WTC11 (cell line): ENCODE data around the gene BLZF1. TPM values are rescaled to one million over a fixed set of nuclear protein-coding genes. Genes with fewer than 3 reads are reported as not detected.
"Not testable (repeated sequence)": the region's sequence is repeated elsewhere in the genome, so short reads cannot be mapped to it uniquely, and the experiment has no call there.

Experiments
- ATAC-seq: fragments of 200-7000 bp; cut with Tn5 transposase; 2 replicates; pipeline ENCODE4 v1.10.0; 2021; ENCODE audit warnings: mild to moderate bottlenecking, moderate library complexity
- CTCF ChIA-PET: fragments of 300-600 bp; sonication (Branson Sonifier 250); formaldehyde crosslinking; loops from one replicate; lab custom pipeline; 2021; ENCODE audit warnings: antibody characterized with exemption; lab: Charles Lee
- POLR2A ChIA-PET: fragments of 350-600 bp; sonication (Branson Sonifier 250); formaldehyde crosslinking; loops from one replicate; lab custom pipeline; 2021; ENCODE audit warnings: antibody characterized with exemption; lab: Charles Lee
- DNase-seq: peaks from one replicate; pipeline ENCODE4 v3.0.0; 2021; ENCODE audit warnings: low spot score
- H3K27ac Mint-ChIP-seq: 2 replicates; pipeline ENCODE4 v1.8.0; 2021; ENCODE audit warnings: mixed read lengths
- H3K27me3 Mint-ChIP-seq: 2 replicates; pipeline ENCODE4 v1.8.0; 2021; ENCODE audit warnings: low read depth, mild to moderate bottlenecking, moderate library complexity, mixed read lengths
- H3K36me3 Mint-ChIP-seq: 2 replicates; pipeline ENCODE4 v1.8.0; 2021; ENCODE audit warnings: mixed read lengths
- H3K4me1 Mint-ChIP-seq: 2 replicates; pipeline ENCODE4 v1.8.0; 2022; ENCODE audit warnings: mixed read lengths
- H3K4me3 Mint-ChIP-seq: 2 replicates; pipeline ENCODE4 v1.8.0; 2021; ENCODE audit warnings: mild to moderate bottlenecking, moderate library complexity, mixed read lengths
- H3K9me3 Mint-ChIP-seq: 2 replicates; pipeline ENCODE4 v1.8.0; 2021; ENCODE audit warnings: mixed read lengths
- ATF1 ChIP-seq: sonication (generic); formaldehyde crosslinking; IDR thresholded peaks from 2 replicates; pipeline ENCODE4 v1.8.1; 2023; ENCODE audit warnings: mild to moderate bottlenecking, moderate library complexity, missing genetic modification reagents
- ATF2 ChIP-seq: sonication (generic); formaldehyde crosslinking; IDR thresholded peaks from 2 replicates; pipeline ENCODE4 v1.8.1; 2022; ENCODE audit warnings: low read depth, missing genetic modification reagents, borderline replicate concordance
- CTCF ChIP-seq: fragments of 200-600 bp; IDR thresholded peaks from 2 replicates; pipeline ENCODE4 v1.8.0; 2022; ENCODE audit warnings: antibody characterized with exemption
- EMX1 ChIP-seq: fragments of 250-450 bp; sonication (Bioruptor Pico); IDR thresholded peaks from 2 replicates; pipeline ENCODE4 v1.8.0; 2021; ENCODE audit warnings: mild to moderate bottlenecking
- ERG ChIP-seq: fragments of 250-450 bp; sonication (Bioruptor Pico); IDR thresholded peaks from 2 replicates; pipeline ENCODE4 v1.8.0; 2021; ENCODE audit warnings: mild to moderate bottlenecking
- ESRRA ChIP-seq: sonication (generic); formaldehyde crosslinking; IDR thresholded peaks from 2 replicates; pipeline ENCODE4 v1.8.1; 2022; ENCODE audit warnings: mild to moderate bottlenecking, missing genetic modification reagents, borderline replicate concordance
- FOXJ3 ChIP-seq: sonication (generic); formaldehyde crosslinking; IDR thresholded peaks from 2 replicates; pipeline ENCODE4 v1.9.0; 2021; ENCODE audit warnings: missing genetic modification reagents, mild to moderate bottlenecking, borderline replicate concordance
- FOXK1 ChIP-seq: sonication (generic); formaldehyde crosslinking; IDR thresholded peaks from 2 replicates; pipeline ENCODE4 v1.8.0; 2022; ENCODE audit warnings: mild to moderate bottlenecking, moderate library complexity, missing genetic modification reagents
- FOXP1 ChIP-seq: sonication (generic); formaldehyde crosslinking; IDR thresholded peaks from 2 replicates; pipeline ENCODE4 v1.8.0; 2022; ENCODE audit warnings: missing genetic modification reagents, mild to moderate bottlenecking, moderate library complexity, borderline replicate concordance
- JUN ChIP-seq: sonication (generic); formaldehyde crosslinking; IDR thresholded peaks from 2 replicates; pipeline ENCODE4 v1.8.0; 2023; ENCODE audit warnings: mild to moderate bottlenecking, missing genetic modification reagents
- MLX ChIP-seq: sonication (generic); formaldehyde crosslinking; IDR thresholded peaks from 2 replicates; pipeline ENCODE4 v1.8.1; 2023; ENCODE audit warnings: mild to moderate bottlenecking, missing genetic modification reagents, moderate library complexity
- NR2C2 ChIP-seq: sonication (generic); formaldehyde crosslinking; IDR thresholded peaks from 2 replicates; pipeline ENCODE4 v1.8.0; 2022; ENCODE audit warnings: mild to moderate bottlenecking, missing genetic modification reagents
- PRRX2 ChIP-seq: fragments of 250-450 bp; sonication (Bioruptor Pico); IDR thresholded peaks from 2 replicates; pipeline ENCODE4 v1.8.0; 2021; ENCODE audit warnings: mild to moderate bottlenecking
- SOX15 ChIP-seq: fragments of 250-450 bp; sonication (Bioruptor Pico); IDR thresholded peaks from 2 replicates; pipeline ENCODE4 v1.9.0; 2021; ENCODE audit warnings: mild to moderate bottlenecking
- SP1 ChIP-seq: sonication (generic); formaldehyde crosslinking; conservative IDR thresholded peaks from 2 replicates; pipeline ENCODE4 v1.8.1; 2022; ENCODE audit warnings: missing genetic modification reagents
- TCF7 ChIP-seq: sonication (generic); formaldehyde crosslinking; IDR thresholded peaks from 2 replicates; pipeline ENCODE4 v1.8.0; 2022; ENCODE audit warnings: mild to moderate bottlenecking, low read depth, missing genetic modification reagents, moderate library complexity
- USF1 ChIP-seq: sonication (generic); formaldehyde crosslinking; IDR thresholded peaks from 2 replicates; pipeline ENCODE4 v1.8.0; 2022; ENCODE audit warnings: mild to moderate bottlenecking, missing genetic modification reagents
- ZBTB43 ChIP-seq: sonication (generic); formaldehyde crosslinking; IDR thresholded peaks from 2 replicates; pipeline ENCODE4 v1.8.1; 2023; ENCODE audit warnings: mild to moderate bottlenecking, missing genetic modification reagents
- ZMAT4 ChIP-seq: fragments of 250-450 bp; sonication (Bioruptor Pico); IDR thresholded peaks from 2 replicates; pipeline ENCODE4 v1.9.0; 2021; ENCODE audit warnings: mild to moderate bottlenecking
- ZNF219 ChIP-seq: sonication (generic); formaldehyde crosslinking; IDR thresholded peaks from 2 replicates; pipeline ENCODE4 v1.8.0; 2023; ENCODE audit warnings: missing genetic modification reagents, mild to moderate bottlenecking, borderline replicate concordance
- ZNF416 ChIP-seq: fragments of 250-450 bp; sonication (Bioruptor Pico); IDR thresholded peaks from 2 replicates; pipeline ENCODE4 v1.9.0; 2021; ENCODE audit warnings: mild to moderate bottlenecking, inconsistent platforms
- ZNF425 ChIP-seq: fragments of 250-450 bp; sonication (Bioruptor Pico); conservative IDR thresholded peaks from 2 replicates; pipeline ENCODE4 v1.9.0; 2021; ENCODE audit warnings: mild to moderate bottlenecking
- ZNF512 ChIP-seq: sonication (generic); formaldehyde crosslinking; IDR thresholded peaks from 2 replicates; pipeline ENCODE4 v1.8.1; 2022; ENCODE audit warnings: missing genetic modification reagents, borderline replicate concordance
- total RNA-seq: library from RNA; stranded (reverse); gene quantifications from 3 replicates; pipeline ENCODE4 v1.2.3, GENCODE V29; 2021

The BLZF1 gene
- total RNA-seq, 1 experiment from 2014 or later = 8.3 TPM

- H3K4me1 Mint-ChIP-seq = no peaks in the 10 kb centered on the region
- POLR2A ChIA-PET = no interaction called here
- no peaks in the 10 kb centered on the region for H3K9me3 Mint-ChIP-seq
- TF ChIP-seq ZMAT4 (no peak), MLX (CRISPR knock-in tag) (no peak), FOXJ3 (CRISPR knock-in tag) (no peak), ZNF416 (CRISPR knock-in tag) (no peak), EMX1 (CRISPR knock-in tag) (no peak), FOXK1 (CRISPR knock-in tag) (no peak), FOXP1 (CRISPR knock-in tag) (no peak), JUN (CRISPR knock-in tag) (no peak), PRRX2 (CRISPR knock-in tag) (no peak), ZNF425 (CRISPR knock-in tag) (no peak), ZBTB43 (CRISPR knock-in tag) (no peak), TCF7 (CRISPR knock-in tag) (no peak), SOX15 (CRISPR knock-in tag) (no peak), ERG (CRISPR knock-in tag) (no peak)
- no peak for ATAC-seq
- no peak overlapping the region for H3K27ac Mint-ChIP-seq
- peaks cover 15% of the 10 kb centered on the region for H3K36me3 Mint-ChIP-seq
- H3K4me3 Mint-ChIP-seq = no peak overlapping the region
- CTCF ChIA-PET = no interaction called here
- no peaks in the 10 kb centered on the region for H3K27me3 Mint-ChIP-seq
- no peak for DNase-seq
Measured at GRCh38 chr1:169392406-169392805, 24.4 kb downstream of the BLZF1 start.

GRCh38 chr1:169395955-169396354 lies 28.0 kb downstream of the BLZF1 start:
- Mint-ChIP-seq H3K27me3 (no peaks in the 10 kb centered on the region), H3K27ac (no peak overlapping the region), H3K4me1 (no peaks in the 10 kb centered on the region), H3K9me3 (peaks cover 8% of the 10 kb centered on the region), H3K4me3 (no peak overlapping the region), H3K36me3 (peaks cover 13% of the 10 kb centered on the region)
- ATAC-seq (no peak), DNase-seq (no peak)
- POLR2A ChIA-PET = no interaction called here
- TF ChIP-seq NR2C2 (CRISPR knock-in tag) = no peak
- no peak for TF ChIP-seq CTCF
- TF ChIP-seq ATF1 (CRISPR knock-in tag) = no peak
- TF ChIP-seq ESRRA (CRISPR knock-in tag) = no peak
- TF ChIP-seq USF1 (CRISPR knock-in tag) = no peak
- no peak for TF ChIP-seq SP1 (CRISPR knock-in tag)
- no peak for TF ChIP-seq ATF2 (CRISPR knock-in tag)
- no peak for TF ChIP-seq ZNF512 (CRISPR knock-in tag)
- TF ChIP-seq ZNF219 (CRISPR knock-in tag) = no peak
- CTCF ChIA-PET = no interaction called here

- ATAC-seq, H3K4me3 Mint-ChIP-seq, CTCF ChIA-PET, POLR2A ChIA-PET, H3K4me1 Mint-ChIP-seq, DNase-seq, H3K27ac Mint-ChIP-seq, H3K27me3 Mint-ChIP-seq: not testable (repeated sequence)
- Mint-ChIP-seq H3K36me3 (peaks cover 15% of the 10 kb centered on the region), H3K9me3 (peaks cover 56% of the 10 kb centered on the region)
Measured at GRCh38 chr1:169402578-169402977, 34.6 kb downstream of the BLZF1 start.
